Activated T-cell treated with anti-CD3 and anti-CD28 coated beads, Interleukin-2, amount 50 U/mL, for 72 hours (primary cell): ENCODE data around the gene OSTC. TPM values are rescaled to one million over a fixed set of nuclear protein-coding genes. Genes with fewer than 3 reads are reported as not detected.
A peak's percentile ranks its signal among the peaks of the same experiment; 100 is the strongest.

Experiments used
- ATAC-seq, 2 donors: fragments of 150-1000 bp; cut with Tn5 transposase; replicated peaks in 1 of 2; 2 replicates each; pipeline ENCODE4 v1.10.0; 2021; ENCODE audit warnings: moderate library complexity in 2 of 2, mild to moderate bottlenecking in 1 of 2
- DNase-seq, 2 donors: peaks; one replicate each; pipeline ENCODE4 v3.0.0; 2021 to 2022; ENCODE audit warnings: mixed read lengths in 1 of 2
- H3K27ac Mint-ChIP-seq: one replicate; pipeline ENCODE4 v1.8.0; 2022; ENCODE audit warnings: mild to moderate bottlenecking, moderate library complexity, mixed read lengths
- H3K27me3 Mint-ChIP-seq: one replicate; pipeline ENCODE4 v1.8.0; 2022; ENCODE audit warnings: low read depth, mixed read lengths
- H3K36me3 Mint-ChIP-seq, 2 donors: one replicate each; pipeline ENCODE4 v1.8.0; 2022; ENCODE audit warnings: mixed read lengths in 2 of 2, mild to moderate bottlenecking in 1 of 2; ENCODE audit not compliant: insufficient read depth in 2 of 2
- H3K4me1 Mint-ChIP-seq: one replicate; pipeline ENCODE4 v1.8.0; 2022; ENCODE audit warnings: low read depth, mixed read lengths
- H3K4me3 Mint-ChIP-seq, 2 donors: one replicate each; pipeline ENCODE4 v1.8.0; 2022; ENCODE audit warnings: mild to moderate bottlenecking in 2 of 2, mixed read lengths in 2 of 2, moderate library complexity in 2 of 2
- H3K9me3 Mint-ChIP-seq, 2 donors: one replicate each; pipeline ENCODE4 v1.8.0; 2022; ENCODE audit warnings: mixed read lengths in 2 of 2
- total RNA-seq, 2 donors: library from RNA; stranded (reverse); gene quantifications; one replicate each; pipeline ENCODE4 v1.2.3, GENCODE V29; 2022

Gene OSTC
- total RNA-seq, 2 donors from 2014 or later = 83.1 to 87.7 TPM

DNA sequence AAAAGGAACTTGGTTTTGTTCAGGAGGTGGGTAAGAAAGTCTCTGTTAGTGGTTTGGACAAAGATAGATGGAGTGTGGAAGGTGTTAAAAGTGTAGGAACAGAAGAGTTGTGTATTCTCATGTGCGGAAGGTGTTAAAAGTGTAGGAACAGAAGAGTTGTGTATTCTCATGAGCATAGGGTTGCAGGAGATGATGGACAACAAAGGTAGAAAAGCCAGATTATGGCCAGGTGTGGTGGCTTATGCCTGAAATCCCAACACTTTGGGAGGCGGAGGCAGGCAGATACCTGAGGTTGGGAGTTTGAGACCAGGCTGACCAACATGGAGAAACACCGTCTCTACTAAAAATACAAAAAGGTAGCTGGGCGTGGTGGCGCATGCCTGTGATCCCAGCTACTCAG, 27.6 kb upstream of the OSTC start:
- Mint-ChIP-seq H3K4me1 (peaks cover 63% of the 10 kb centered on the region), H3K9me3 (no peaks in the 10 kb centered on the region), H3K27ac (peak overlapping the region; percentile 96), H3K36me3 (peaks cover 31 to 53% of the 10 kb centered on the region in 2 donors), H3K27me3 (no peaks in the 10 kb centered on the region), H3K4me3 (peak overlapping the region; percentile 83 to 100)
- ATAC-seq (no peak), DNase-seq (no peak)

- peak overlapping the region; percentile 83 to 100 for H3K4me3 Mint-ChIP-seq
- H3K4me1 Mint-ChIP-seq = peaks cover 47% of the 10 kb centered on the region
- ATAC-seq (no peak), DNase-seq (no peak)
- peak overlapping the region; percentile 96 for H3K27ac Mint-ChIP-seq
- H3K27me3 Mint-ChIP-seq = no peaks in the 10 kb centered on the region
- H3K9me3 Mint-ChIP-seq = no peaks in the 10 kb centered on the region
- H3K36me3 Mint-ChIP-seq = peaks cover 31 to 54% of the 10 kb centered on the region in 2 donors
Observed at GRCh38 chr4:108624263-108625056, 25.9 kb upstream of the OSTC start.

GRCh38 chr4:108626056-108626455, 24.3 kb upstream of the OSTC start:
- Mint-ChIP-seq H3K4me3 (no peak overlapping the region), H3K4me1 (peaks cover 38% of the 10 kb centered on the region), H3K27ac (peak overlapping the region; percentile 96), H3K36me3 (peaks cover 26 to 56% of the 10 kb centered on the region in 2 donors), H3K27me3 (no peaks in the 10 kb centered on the region), H3K9me3 (no peaks in the 10 kb centered on the region)
- ATAC-seq = no peak
- no peak for DNase-seq

DNA sequence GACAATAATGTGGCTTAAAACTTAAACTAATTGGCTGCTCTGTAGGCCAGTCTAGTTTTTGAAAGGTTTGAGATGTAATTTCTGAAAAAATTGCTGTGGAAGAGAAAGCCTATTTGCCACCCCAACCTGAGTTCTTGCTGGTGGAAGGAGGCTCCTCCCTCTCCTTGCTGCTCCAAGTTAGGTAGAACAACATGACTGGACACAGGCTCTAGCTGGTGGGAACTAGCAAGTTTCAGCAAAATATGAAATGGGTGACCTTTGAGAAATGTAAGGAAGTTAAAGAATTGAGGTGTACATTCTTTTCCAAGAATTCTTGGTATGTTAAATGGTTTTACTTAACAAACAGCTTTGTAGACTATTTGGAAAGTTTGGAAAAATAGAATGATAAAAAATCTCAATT, 22.0 kb upstream of the OSTC start:
- Mint-ChIP-seq H3K9me3 (no peaks in the 10 kb centered on the region), H3K4me1 (peaks cover 25% of the 10 kb centered on the region), H3K27me3 (no peaks in the 10 kb centered on the region), H3K27ac (no peak overlapping the region), H3K4me3 (no peak overlapping the region), H3K36me3 (peaks cover 19 to 49% of the 10 kb centered on the region in 2 donors)
- DNase-seq (no peak), ATAC-seq (no peak)

GRCh38 chr4:108635070-108635655, 15.2 kb upstream of the OSTC start:
- no peak for ATAC-seq
- H3K36me3 Mint-ChIP-seq = peaks cover 6 to 35% of the 10 kb centered on the region in 2 donors
- peak overlapping the region; percentile 61 for H3K27ac Mint-ChIP-seq
- DNase-seq = no peak
- no peaks in the 10 kb centered on the region for H3K27me3 Mint-ChIP-seq
- no peaks in the 10 kb centered on the region for H3K9me3 Mint-ChIP-seq
- H3K4me1 Mint-ChIP-seq = no peaks in the 10 kb centered on the region
- H3K4me3 Mint-ChIP-seq = no peak overlapping the region

DNA sequence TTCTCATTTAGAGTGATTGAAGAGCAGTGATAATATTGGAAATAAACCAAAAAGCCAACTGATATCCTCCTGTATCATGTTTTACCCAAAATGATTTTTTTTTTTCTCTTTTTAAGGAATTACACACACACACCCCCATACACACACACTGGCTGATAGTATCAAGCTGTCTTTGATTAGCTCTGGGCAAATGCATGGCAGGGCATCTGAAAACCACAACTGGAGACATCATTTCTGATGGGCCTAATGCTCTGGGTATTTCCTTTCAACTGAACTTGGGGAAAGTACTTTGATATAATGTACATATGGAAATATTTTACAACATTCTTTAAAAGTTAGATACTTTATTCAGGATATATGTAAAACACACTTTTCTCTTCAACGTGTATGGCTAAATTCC, 14.2 kb upstream of the OSTC start:
- no peak for DNase-seq
- Mint-ChIP-seq H3K27me3 (no peaks in the 10 kb centered on the region), H3K27ac (no peak overlapping the region), H3K4me1 (no peaks in the 10 kb centered on the region), H3K36me3 (peaks cover 2 to 27% of the 10 kb centered on the region in 2 donors), H3K9me3 (no peaks in the 10 kb centered on the region), H3K4me3 (no peak overlapping the region)
- no peak for ATAC-seq

GRCh38 chr4:108637856-108638255, 12.5 kb upstream of the OSTC start:
- DNase-seq (no peak), ATAC-seq (no peak)
- Mint-ChIP-seq H3K4me3 (no peak overlapping the region), H3K4me1 (no peaks in the 10 kb centered on the region), H3K9me3 (no peaks in the 10 kb centered on the region), H3K27me3 (no peaks in the 10 kb centered on the region), H3K36me3 (peaks cover 2 to 24% of the 10 kb centered on the region in 2 donors), H3K27ac (no peak overlapping the region)

DNA sequence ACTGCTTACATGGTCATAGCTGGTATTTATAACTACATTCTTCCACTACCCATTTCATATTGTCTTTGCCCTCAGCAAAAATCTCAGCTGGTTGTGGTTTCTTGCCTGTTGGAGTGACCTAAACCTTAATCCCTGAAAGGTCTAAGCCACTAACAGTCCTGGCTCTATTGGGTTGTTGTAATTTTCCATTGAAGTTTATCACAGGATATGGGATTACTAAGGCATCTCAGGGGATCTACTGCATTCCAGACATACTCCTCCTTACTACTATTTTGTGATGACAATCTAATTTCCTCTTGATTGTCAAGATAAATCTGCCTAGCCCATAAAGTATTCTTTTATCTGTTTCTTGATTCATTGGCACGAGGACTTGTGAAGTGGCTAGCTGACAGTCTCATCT, 6.2 kb upstream of the OSTC start:
- Mint-ChIP-seq H3K9me3 (no peaks in the 10 kb centered on the region), H3K27me3 (no peaks in the 10 kb centered on the region), H3K4me1 (peaks cover 5% of the 10 kb centered on the region), H3K27ac (no peak overlapping the region), H3K36me3 (peaks cover 0 to 12% of the 10 kb centered on the region in 2 donors), H3K4me3 (no peak overlapping the region)
- ATAC-seq = no peak
- no peak for DNase-seq

GRCh38 chr4:108646706-108647105, 3.7 kb upstream of the OSTC start:
- ATAC-seq = no peak
- Mint-ChIP-seq H3K27me3 (no peaks in the 10 kb centered on the region), H3K4me3 (no peak overlapping the region)

DNA sequence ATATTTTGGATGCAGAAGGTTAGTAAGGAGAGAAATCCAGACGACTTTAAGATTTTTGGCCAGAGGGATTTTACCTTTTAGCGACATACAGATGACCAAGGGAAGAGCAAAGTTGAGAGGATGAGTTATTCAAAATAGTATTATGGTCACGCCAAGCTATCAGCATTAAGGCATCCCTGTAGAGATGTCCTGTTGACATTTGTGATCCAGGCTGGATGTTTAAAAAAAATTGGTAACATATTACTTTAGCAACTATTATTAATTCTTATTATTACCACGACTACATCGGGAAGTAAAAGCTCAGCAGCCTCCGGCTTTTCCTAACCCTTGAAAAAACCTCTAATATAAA, 562 bp upstream of the OSTC start:
- Mint-ChIP-seq H3K9me3 (peaks cover 0 to 3% of the 10 kb centered on the region in 2 donors), H3K27me3 (no peaks in the 10 kb centered on the region), H3K4me1 (peaks cover 31% of the 10 kb centered on the region), H3K36me3 (peaks cover 10 to 18% of the 10 kb centered on the region in 2 donors), H3K4me3 (peak overlapping the region; percentile 96 to 100), H3K27ac (peak overlapping the region; percentile 99)
- DNase-seq (no peak), ATAC-seq (no peak)

More at GRCh38 chr4:108646706-108647105, 3.7 kb upstream of the OSTC start:
- Mint-ChIP-seq H3K4me1 (peaks cover 10% of the 10 kb centered on the region), H3K27ac (no peak overlapping the region), H3K9me3 (no peaks in the 10 kb centered on the region), H3K36me3 (peaks cover 3 to 11% of the 10 kb centered on the region in 2 donors)
- no peak for DNase-seq

- no peaks in the 10 kb centered on the region for H3K27me3 Mint-ChIP-seq
- H3K4me3 Mint-ChIP-seq = peak overlapping the region; percentile 96 to 100
- H3K4me1 Mint-ChIP-seq = peaks cover 31% of the 10 kb centered on the region
- H3K9me3 Mint-ChIP-seq = peaks cover 0 to 3% of the 10 kb centered on the region in 2 donors
- H3K36me3 Mint-ChIP-seq = peaks cover 10 to 18% of the 10 kb centered on the region in 2 donors
- DNase-seq = no peak
- peak overlapping the region; percentile 99 for H3K27ac Mint-ChIP-seq
- no peak for ATAC-seq
Observed at GRCh38 chr4:108651014-108651791, 804 bp downstream of the OSTC start.

DNA sequence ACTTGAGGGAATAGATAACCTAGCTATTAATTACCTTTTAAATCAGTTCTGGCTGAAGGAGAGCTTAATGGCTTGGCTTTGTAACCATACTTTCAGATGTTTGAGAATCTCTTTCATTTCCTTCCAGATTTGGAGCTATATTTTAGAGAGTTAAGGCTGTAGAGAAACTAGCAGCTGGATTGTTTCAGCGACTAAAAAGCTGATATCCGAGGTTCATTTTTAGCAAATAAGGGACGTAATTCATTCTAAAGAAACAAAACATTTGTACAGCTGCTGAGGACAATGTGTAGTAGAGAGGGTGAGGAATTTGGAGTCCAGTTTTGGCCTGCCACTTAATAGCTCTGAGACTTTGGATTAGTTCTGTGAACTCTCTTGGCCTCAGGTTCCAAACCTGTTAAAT, 12.2 kb downstream of the OSTC start:
- Mint-ChIP-seq H3K27me3 (no peaks in the 10 kb centered on the region), H3K4me3 (no peak overlapping the region), H3K4me1 (no peaks in the 10 kb centered on the region), H3K36me3 (peaks cover 3 to 31% of the 10 kb centered on the region in 2 donors), H3K27ac (no peak overlapping the region), H3K9me3 (no peaks in the 10 kb centered on the region)
- ATAC-seq (no peak), DNase-seq (no peak)

GRCh38 chr4:108674356-108674977, 24.1 kb downstream of the OSTC start:
- no peaks in the 10 kb centered on the region for H3K4me1 Mint-ChIP-seq
- ATAC-seq (no peak), DNase-seq (no peak)
- no peaks in the 10 kb centered on the region for H3K9me3 Mint-ChIP-seq
- no peaks in the 10 kb centered on the region for H3K27me3 Mint-ChIP-seq
- H3K36me3 Mint-ChIP-seq = peaks cover 0 to 4% of the 10 kb centered on the region in 2 donors
- no peak overlapping the region for H3K27ac Mint-ChIP-seq
- no peak overlapping the region for H3K4me3 Mint-ChIP-seq
